Measurements from ENCODE around the gene LCE2A.

- TF ChIP-seq CTCF (IDR thresholded peaks at IDR 0.05) (no peak), POLR2AphosphoS5 (IDR thresholded peaks at IDR 0.05) (no peak)
These were observed 47.8 kb downstream of the LCE2A start for GRCh38 chr1:152745765-152746444.

Measured in prostate gland (tissue), 2 donors.